ENCODE data around the gene ECT2L.

GRCh38 chr6:138805016-138805765, 9.3 kb downstream of the ECT2L start:
- TF ChIP-seq POLR2A (IDR thresholded peaks at IDR 0.05) (no peak), CTCF (IDR thresholded peaks at IDR 0.05) (no peak)

Data from heart left ventricle (tissue), 13 donors.